ENCODE results near the gene TMEFF2.
"Not testable (repeated sequence)": the region's sequence is repeated elsewhere in the genome, so short reads cannot be mapped to it uniquely, and the experiment has no call there.

Gene TMEFF2

GRCh38 chr2:192166946-192167345, 27.8 kb downstream of the TMEFF2 start:
- DNase-seq: no peak

GRCh38 chr2:192165842-192166241, 28.9 kb downstream of the TMEFF2 start:
- no peak for DNase-seq

- DNase-seq: peak; percentile 44 to 82
These were observed 32.2 kb downstream of the TMEFF2 start for GRCh38 chr2:192162392-192163042.

GRCh38 chr2:192161656-192162290, 33.0 kb downstream of the TMEFF2 start:
- DNase-seq: no peak

GRCh38 chr2:192159736-192160135, 35.0 kb downstream of the TMEFF2 start:
- no peak for DNase-seq

- no peak for DNase-seq
These were observed 35.5 kb downstream of the TMEFF2 start for GRCh38 chr2:192159208-192159607.

- DNase-seq: no peak
These were observed 37.0 kb downstream of the TMEFF2 start for GRCh38 chr2:192157776-192158175.

- no peak for DNase-seq
These were observed 39.1 kb downstream of the TMEFF2 start for GRCh38 chr2:192155511-192156118.

GRCh38 chr2:192153561-192153960, 41.2 kb downstream of the TMEFF2 start:
- DNase-seq: no peak

GRCh38 chr2:192151853-192152252, 42.9 kb downstream of the TMEFF2 start:
- DNase-seq: no peak

- DNase-seq: no peak
These were observed 44.6 kb downstream of the TMEFF2 start for GRCh38 chr2:192150166-192150565.

- peak in 1 of 2 donors; percentile 38 for DNase-seq
These were observed 46.0 kb downstream of the TMEFF2 start for GRCh38 chr2:192148620-192149321.

- no peak for DNase-seq
These were observed 46.5 kb downstream of the TMEFF2 start for GRCh38 chr2:192148241-192148619.

GRCh38 chr2:192146069-192147015, 48.4 kb downstream of the TMEFF2 start:
- DNase-seq: no peak

GRCh38 chr2:192145496-192145895, 49.2 kb downstream of the TMEFF2 start:
- DNase-seq: no peak

- DNase-seq: no peak
These were observed 54.4 kb downstream of the TMEFF2 start for GRCh38 chr2:192140236-192140839.

- DNase-seq: no peak
These were observed 54.9 kb downstream of the TMEFF2 start for GRCh38 chr2:192139813-192140212.

GRCh38 chr2:192137451-192137850, 57.3 kb downstream of the TMEFF2 start:
- DNase-seq: no peak

- DNase-seq: not testable (repeated sequence)
These were observed 62.1 kb downstream of the TMEFF2 start for GRCh38 chr2:192132604-192133003.

- not testable (repeated sequence) for DNase-seq
These were observed 64.4 kb downstream of the TMEFF2 start for GRCh38 chr2:192130312-192130711.

GRCh38 chr2:192128655-192129054, 66.1 kb downstream of the TMEFF2 start:
- no peak for DNase-seq

- DNase-seq: no peak
These were observed 67.3 kb downstream of the TMEFF2 start for GRCh38 chr2:192127434-192127833.
